Activated naive CD4-positive, alpha-beta T cell (primary cell): ENCODE data around the gene KDM4F.
"Not testable (repeated sequence)": the region's sequence is repeated elsewhere in the genome, so short reads cannot be mapped to it uniquely, and the experiment has no call there.

Source experiments
- DNase-seq, 4 experiments: peaks; one replicate each; lab custom pipeline; 2025; lab: John Stamatoyannopoulos, UW

Gene KDM4F

GRCh38 chr11:95049122-95049521, at the start of gene KDM4F:
TSS of gene KDM4F (plus strand) at chr11:95049422.
- DNase-seq = not testable (repeated sequence)

GRCh38 chr11:95003716-95004115, 45.5 kb upstream of the KDM4F start:
- DNase-seq = no peak

- no peak for DNase-seq
Observed at GRCh38 chr11:95005642-95006041, 43.6 kb upstream of the KDM4F start.

- no peak for DNase-seq
Observed at GRCh38 chr11:95011376-95011775, 37.8 kb upstream of the KDM4F start.

DNA sequence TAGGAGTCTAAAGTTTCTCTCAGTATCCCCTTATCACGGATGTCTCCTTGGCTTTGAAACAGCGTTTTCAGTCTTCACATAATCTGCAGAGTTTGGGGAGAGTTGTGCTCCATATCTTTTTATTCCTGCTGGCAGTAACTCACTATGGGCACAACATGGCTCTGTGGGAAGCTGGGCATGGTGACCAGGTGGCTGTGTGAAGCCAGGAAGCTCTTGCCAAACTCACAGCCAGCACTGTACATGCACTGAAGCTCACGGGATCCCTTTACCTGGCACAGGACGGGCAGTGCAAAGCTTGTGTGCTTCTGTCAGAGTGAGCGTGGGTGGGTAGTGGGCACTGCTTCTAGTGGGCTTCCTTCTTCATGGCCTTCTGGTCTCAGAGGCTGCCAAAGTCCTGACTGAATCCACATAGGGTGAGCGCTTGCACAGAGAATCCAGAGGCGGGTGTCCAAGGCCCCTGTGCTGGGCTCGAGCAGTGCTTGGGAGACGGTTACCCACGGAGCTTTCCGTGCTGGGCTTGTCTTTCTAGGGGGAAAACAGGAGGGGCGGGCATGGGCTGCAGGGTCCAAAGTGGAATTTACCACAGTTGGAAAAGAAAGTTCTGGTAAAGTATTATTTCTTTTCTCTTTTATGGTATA, 34.9 kb upstream of the KDM4F start:
- DNase-seq = no peak

GRCh38 chr11:95016139-95016538, 33.1 kb upstream of the KDM4F start:
- no peak for DNase-seq

DNA sequence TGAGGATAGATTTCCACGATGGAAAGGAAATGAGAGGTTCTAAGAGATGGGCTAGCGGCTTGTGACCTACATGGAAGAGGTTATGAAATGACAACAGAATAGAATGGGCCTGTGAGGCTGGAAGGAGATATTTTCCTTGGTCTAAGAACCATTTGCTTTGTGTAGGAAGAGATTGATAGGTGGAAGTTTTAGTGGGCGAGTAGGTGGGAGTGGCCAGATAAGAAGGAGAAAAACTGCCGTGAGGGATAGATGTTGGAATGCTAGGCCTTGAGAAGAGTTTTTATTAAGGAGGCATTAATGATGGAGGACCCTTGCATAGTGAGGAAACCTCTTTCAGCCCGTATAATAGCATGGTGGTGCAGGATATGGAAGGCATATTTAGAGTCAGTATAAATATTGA, 27.8 kb upstream of the KDM4F start:
- DNase-seq = not testable (repeated sequence)

- no peak for DNase-seq
Observed at GRCh38 chr11:95024958-95025357, 24.3 kb upstream of the KDM4F start, which contains the start of gene KDM4E. TSS of gene KDM4E (plus strand) at chr11:95025258. CDS start at chr11:95025558, 300 bp downstream.

GRCh38 chr11:95025594-95025993, 23.6 kb upstream of the KDM4F start:
- DNase-seq = not testable (repeated sequence)

GRCh38 chr11:95028357-95028756, 20.9 kb upstream of the KDM4F start:
- DNase-seq = no peak

GRCh38 chr11:95033051-95033450, 16.2 kb upstream of the KDM4F start:
- DNase-seq = no peak

DNA sequence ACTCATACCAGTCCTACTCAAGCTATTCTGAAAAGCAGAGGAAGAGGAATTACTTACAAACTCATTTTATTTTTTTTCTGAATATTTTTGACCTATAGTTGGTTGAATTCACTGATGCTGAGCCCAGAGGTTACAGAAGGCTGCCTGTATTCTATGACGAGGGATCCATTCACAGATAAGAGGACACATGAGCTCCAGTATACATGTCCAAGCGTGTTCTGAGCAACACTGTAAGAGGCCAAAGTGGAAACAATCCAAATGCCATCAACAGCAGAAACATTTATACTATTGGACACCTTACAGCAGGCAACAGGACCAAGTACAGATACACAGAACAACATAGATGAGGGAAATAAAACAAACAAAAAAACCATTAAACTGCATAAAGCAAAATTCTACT, 13.9 kb upstream of the KDM4F start:
- DNase-seq = no peak

GRCh38 chr11:95037356-95038035, 11.7 kb upstream of the KDM4F start:
- DNase-seq = peak in 1 of 4 experiments; percentile 6

- no peak for DNase-seq
Observed at GRCh38 chr11:95042239-95042638, 7.0 kb upstream of the KDM4F start.

- DNase-seq = no peak
Observed at GRCh38 chr11:95042906-95043305, 6.3 kb upstream of the KDM4F start.

DNA sequence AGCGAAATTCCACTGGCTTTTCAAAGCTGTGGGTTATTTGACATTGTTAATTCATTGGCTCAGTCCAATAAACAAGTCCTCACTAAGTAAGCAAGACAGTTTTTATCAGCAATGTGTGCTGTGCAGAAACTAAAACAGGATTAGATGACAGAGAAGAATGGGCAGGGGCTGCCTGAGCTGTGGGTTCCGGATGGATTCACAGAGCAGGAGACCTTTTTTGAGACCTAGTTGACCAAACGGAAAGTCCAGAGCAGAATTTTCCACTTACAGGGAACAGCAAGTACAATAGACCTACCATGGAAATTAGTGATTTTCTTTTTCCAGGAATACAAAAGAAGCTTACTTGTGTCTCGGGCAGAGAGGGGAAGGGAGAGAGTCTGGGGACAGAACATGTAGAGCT, 5.2 kb upstream of the KDM4F start:
- no peak for DNase-seq

DNA sequence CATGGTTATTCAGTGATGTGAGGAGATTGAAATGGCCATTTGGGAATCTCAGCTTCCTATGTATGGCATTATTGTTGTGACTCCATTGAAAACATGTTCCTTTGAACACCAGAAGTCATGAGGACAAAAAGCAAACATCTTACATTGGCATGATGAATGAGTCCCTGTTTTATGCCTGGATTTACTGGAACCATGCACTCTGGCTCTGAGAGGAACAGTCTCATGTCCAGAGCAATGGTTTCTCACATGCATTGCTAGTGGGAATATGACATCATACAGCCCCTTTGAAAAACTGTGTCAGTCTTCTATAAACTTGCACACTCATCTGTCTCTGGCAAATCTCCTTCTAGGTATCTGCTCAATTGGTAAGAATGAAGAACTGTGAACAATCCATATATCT, 3.4 kb upstream of the KDM4F start:
- no peak for DNase-seq

- DNase-seq = no peak
Observed at GRCh38 chr11:95050595-95051202, 1.5 kb downstream of the KDM4F start.

DNA sequence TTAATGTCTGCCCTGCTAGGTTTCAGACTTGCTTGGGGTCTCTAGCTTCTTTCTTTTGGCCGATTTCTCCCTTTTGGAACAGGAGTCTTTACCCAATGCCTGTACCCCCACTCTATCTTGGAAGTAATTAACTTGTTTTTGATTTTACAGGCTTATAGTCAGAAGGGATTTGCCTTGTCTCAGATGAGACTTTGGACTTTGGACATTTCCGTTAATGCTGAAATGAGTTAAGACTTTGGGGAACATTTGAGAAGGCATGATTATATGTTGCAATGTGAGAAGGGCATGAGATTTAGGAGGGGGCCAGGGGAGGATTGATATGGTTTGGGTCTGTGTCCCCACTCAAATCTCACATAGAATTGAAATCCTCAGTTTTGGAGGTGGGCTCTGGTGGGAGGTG, 5.1 kb downstream of the KDM4F start:
- no peak for DNase-seq

- no peak for DNase-seq
Observed at GRCh38 chr11:95055283-95055897, 6.2 kb downstream of the KDM4F start.

DNA sequence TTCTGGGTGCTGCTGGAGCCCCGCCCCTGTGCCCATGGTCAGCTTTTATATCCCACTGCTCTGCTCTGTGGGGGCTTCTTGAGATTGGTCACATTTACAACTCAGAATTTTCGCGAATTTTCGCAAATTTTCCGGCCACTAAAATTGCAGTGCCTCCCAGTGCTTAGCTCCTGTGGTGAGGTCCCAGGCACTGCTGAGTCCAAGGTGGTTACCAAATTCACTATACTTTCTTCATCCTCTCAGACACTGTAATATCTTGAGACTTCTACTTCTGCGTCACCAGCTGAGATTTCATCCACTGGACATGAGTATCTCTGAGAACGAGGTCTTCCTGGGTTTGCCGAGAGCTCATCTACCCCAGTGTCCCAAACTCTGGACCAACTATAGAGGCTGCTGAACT, 8.7 kb downstream of the KDM4F start:
- DNase-seq = no peak

DNA sequence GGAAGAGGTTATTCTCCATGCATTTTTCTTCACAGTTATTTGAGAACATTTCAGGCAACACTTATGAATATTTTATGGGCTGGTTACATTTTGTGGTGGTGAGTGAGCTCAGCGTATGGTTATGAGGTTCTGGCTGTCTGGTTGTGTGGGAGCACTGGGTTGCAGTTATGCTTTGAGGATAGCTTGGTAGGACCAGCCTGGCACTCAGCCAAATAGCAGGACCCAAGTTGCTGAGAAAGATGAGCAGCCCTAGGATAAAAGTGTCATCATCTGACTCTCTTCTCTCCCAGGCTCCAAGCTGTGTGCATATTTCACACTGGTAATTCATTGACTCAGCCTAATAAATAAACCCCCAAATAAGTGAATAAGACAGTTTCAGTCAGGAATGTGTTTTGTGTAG, 9.4 kb downstream of the KDM4F start:
- no peak for DNase-seq

DNA sequence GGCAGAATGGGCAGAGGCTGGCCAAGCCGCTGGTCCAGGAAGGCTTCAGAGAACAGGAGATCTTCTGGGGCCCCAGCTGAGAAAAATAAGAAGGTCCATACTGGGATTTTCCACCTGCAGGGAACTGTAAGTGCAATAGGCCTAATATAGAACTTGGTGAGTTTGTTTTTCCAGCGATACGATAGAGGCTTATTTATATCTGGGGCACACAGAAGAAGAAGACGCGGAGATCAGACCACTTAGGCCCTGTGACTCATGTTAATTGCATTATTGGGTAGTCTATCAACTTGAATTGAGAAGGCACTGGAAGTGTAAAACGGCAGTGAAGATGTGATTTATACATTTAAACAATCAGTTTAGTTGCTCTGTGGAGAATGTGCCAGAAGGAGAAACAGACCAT, 9.8 kb downstream of the KDM4F start:
- no peak for DNase-seq
